Trophoblast cell (in vitro differentiated cells and primary cell): ENCODE data around the gene ZNF774. TPM values are rescaled to one million over a fixed set of nuclear protein-coding genes. Genes with fewer than 3 reads are reported as not detected.
"Not testable (repeated sequence)": the region's sequence is repeated elsewhere in the genome, so short reads cannot be mapped to it uniquely, and the experiment has no call there.

Source experiments
- DNase-seq, 2 donors: peaks; one replicate each; pipeline ENCODE4 v3.0.0-alpha.2; 2016
- H2AFZ ChIP-seq: 2 replicates; pipeline ENCODE4 v1.6.1; 2013; ENCODE audit warnings: low read length, moderate library complexity, mild to moderate bottlenecking; ENCODE audit not compliant: insufficient read depth, poor library complexity
- H2AK5ac ChIP-seq: 2 replicates; pipeline ENCODE4 v1.6.1; 2013; ENCODE audit warnings: mild to moderate bottlenecking, low read length
- H2BK120ac ChIP-seq: 2 replicates; pipeline ENCODE4 v1.6.1; 2013; ENCODE audit warnings: low read length, mild to moderate bottlenecking, moderate library complexity; ENCODE audit not compliant: insufficient read depth, poor library complexity
- H2BK12ac ChIP-seq: 2 replicates; pipeline ENCODE4 v1.6.1; 2013; ENCODE audit warnings: mild to moderate bottlenecking, low read length, moderate library complexity
- H2BK5ac ChIP-seq: 2 replicates; pipeline ENCODE4 v1.6.1; 2013; ENCODE audit warnings: low read length, low read depth, moderate library complexity, mild to moderate bottlenecking; ENCODE audit not compliant: poor library complexity
- H3K14ac ChIP-seq: 2 replicates; pipeline ENCODE4 v1.6.1; 2013; ENCODE audit warnings: mild to moderate bottlenecking, low read length
- H3K18ac ChIP-seq: 2 replicates; pipeline ENCODE4 v1.6.1; 2013; ENCODE audit warnings: mild to moderate bottlenecking, low read length
- H3K23ac ChIP-seq: 2 replicates; pipeline ENCODE4 v1.6.1; 2013; ENCODE audit warnings: low read length
- H3K27ac ChIP-seq: 2 replicates; pipeline ENCODE4 v1.5.1; 2013; ENCODE audit warnings: low read depth, mild to moderate bottlenecking, inconsistent platforms, low read length, moderate library complexity
- H3K27me3 ChIP-seq: 2 replicates; pipeline ENCODE4 v1.6.1; 2013; ENCODE audit warnings: inconsistent platforms, mild to moderate bottlenecking, low read length, moderate library complexity; ENCODE audit not compliant: insufficient read depth
- H3K36me3 ChIP-seq, 2 experiments: 1 replicate in 1 of 2; 2 replicates in 1 of 2; pipeline ENCODE4 v1.6.1; 2013; ENCODE audit warnings: low read length in 2 of 2, mild to moderate bottlenecking in 2 of 2, moderate library complexity in 1 of 2; ENCODE audit not compliant: insufficient read depth in 2 of 2, control insufficient read depth in 1 of 2
- H3K4ac ChIP-seq: 2 replicates; pipeline ENCODE4 v1.6.1; 2013; ENCODE audit warnings: low read depth, mild to moderate bottlenecking, low read length, moderate library complexity
- H3K4me1 ChIP-seq, 2 experiments: 1 replicate in 1 of 2; 2 replicates in 1 of 2; pipeline ENCODE4 v1.6.1; 2013; ENCODE audit warnings: low read length in 2 of 2, mild to moderate bottlenecking in 2 of 2, moderate library complexity in 1 of 2; ENCODE audit not compliant: insufficient read depth in 2 of 2, control insufficient read depth in 1 of 2
- H3K4me2 ChIP-seq: 2 replicates; pipeline ENCODE4 v1.6.1; 2013; ENCODE audit warnings: inconsistent platforms, mild to moderate bottlenecking, low read length, moderate library complexity
- H3K4me3 ChIP-seq: 2 replicates; pipeline ENCODE4 v1.5.1; 2013; ENCODE audit warnings: mild to moderate bottlenecking, low read depth, low read length, inconsistent platforms
- H3K79me1 ChIP-seq: one replicate; pipeline ENCODE4 v1.6.1; 2013; ENCODE audit warnings: low read length
- H3K79me2 ChIP-seq: 2 replicates; pipeline ENCODE4 v1.6.1; 2013; ENCODE audit warnings: low read length, mild to moderate bottlenecking; ENCODE audit not compliant: control insufficient read depth, insufficient read depth, poor library complexity
- H3K9ac ChIP-seq: 2 replicates; pipeline ENCODE4 v1.6.1; 2013; ENCODE audit warnings: mild to moderate bottlenecking, low read length
- H3K9me3 ChIP-seq: 2 replicates; pipeline ENCODE4 v1.6.1; 2013; ENCODE audit warnings: low read depth, mild to moderate bottlenecking, control low read depth, inconsistent platforms, low read length; ENCODE audit not compliant: insufficient read depth
- H4K12ac ChIP-seq: 2 replicates; pipeline ENCODE4 v1.6.1; 2013; ENCODE audit warnings: low read depth, mild to moderate bottlenecking, low read length, moderate library complexity
- H4K8ac ChIP-seq: 2 replicates; pipeline ENCODE4 v1.6.1; 2013; ENCODE audit warnings: low read depth, mild to moderate bottlenecking, low read length, moderate library complexity
- H4K91ac ChIP-seq: one replicate; pipeline ENCODE4 v1.6.1; 2013; ENCODE audit warnings: low read depth, mild to moderate bottlenecking, low read length, moderate library complexity
- WGBS: extraction: QIAGEN DNeasy Blood & Tissue Kit; methylation state at CpG from one replicate; pipeline ENCODE4 v1.1.7; 2013; ENCODE audit warnings: missing lambda C conversion rate; ENCODE audit not compliant: insufficient read length, insufficient coverage; ENCODE audit errors: extremely low coverage; 5-methylcytosine and 5-hydroxymethylcytosine counted together
- polyA plus RNA-seq: library from polyadenylated mRNA; stranded (reverse); fragments of 200-250 nt; gene quantifications from 2 replicates; pipeline ENCODE4 v1.2.3, GENCODE V29; 2013

Gene ZNF774
- 1.9 and 2.3 TPM in 2 replicates for polyA plus RNA-seq

- H2BK120ac ChIP-seq = peak within 1 kb of the TSS; percentile 10
- peaks cover 5% of the 10 kb centered on the region for H3K79me1 ChIP-seq
- no peaks in the 10 kb centered on the region for H3K27me3 ChIP-seq
- H3K36me3 ChIP-seq = peaks cover 0 to 2% of the 10 kb centered on the region in 2 experiments
- peaks cover 3 to 4% of the 10 kb centered on the region in 2 experiments for H3K4me1 ChIP-seq
- WGBS = no CpG with 5 or more reads among the region's 53 CpGs
- peak within 1 kb of the TSS; percentile 36 for H3K27ac ChIP-seq
- no peak within 1 kb of the TSS for H2BK12ac ChIP-seq
- peak within 1 kb of the TSS; percentile 61 for H4K12ac ChIP-seq
- H2AFZ ChIP-seq = peak within 1 kb of the TSS; percentile 95
- H4K8ac ChIP-seq = peak within 1 kb of the TSS; percentile 85
- H3K9ac ChIP-seq = peak within 1 kb of the TSS; percentile 29
- H3K4me2 ChIP-seq = peak within 1 kb of the TSS; percentile 91
- H3K4me3 ChIP-seq = peak within 1 kb of the TSS; percentile 85
- no peak within 1 kb of the TSS for H3K4ac ChIP-seq
- H2AK5ac ChIP-seq = no peak within 1 kb of the TSS
- peak within 1 kb of the TSS; percentile 65 for H3K18ac ChIP-seq
- peaks cover 3% of the 10 kb centered on the region for H3K79me2 ChIP-seq
- no peak within 1 kb of the TSS for H3K23ac ChIP-seq
- no peaks in the 10 kb centered on the region for H3K9me3 ChIP-seq
- H3K14ac ChIP-seq = peak within 1 kb of the TSS; percentile 26
- H4K91ac ChIP-seq = peak within 1 kb of the TSS; percentile 68
- DNase-seq = peak; percentile 99 to 100
- H2BK5ac ChIP-seq = no peak within 1 kb of the TSS
These were observed at the start of gene ZNF774 for GRCh38 chr15:90352107-90352893. Gene ZNF774 (plus strand): TSS chr15:90352284. CDS start chr15:90354661, 2,377 bp downstream.

DNA sequence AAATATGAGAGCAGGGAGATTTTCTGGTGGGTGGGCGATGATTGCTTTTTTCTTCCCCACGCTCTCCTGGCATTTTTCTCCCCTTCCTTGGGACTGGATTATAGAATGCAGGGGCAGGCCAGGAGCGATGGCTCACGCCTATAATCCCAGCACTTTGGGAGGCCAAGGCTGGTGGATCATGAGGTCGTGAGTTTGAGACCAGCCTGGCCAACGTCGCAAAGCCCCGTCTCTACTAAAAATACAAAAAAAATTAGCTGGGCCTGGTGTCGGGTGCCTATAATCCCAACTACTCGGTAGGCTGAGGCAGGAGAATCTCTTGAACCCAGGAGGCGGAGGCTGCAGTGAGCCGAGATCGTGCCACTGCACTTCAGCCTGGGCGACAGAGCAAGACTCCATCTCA, 46.7 kb upstream of the ZNF774 start:
- not testable (repeated sequence) for H3K4ac ChIP-seq, H3K14ac ChIP-seq, H3K4me3 ChIP-seq, H2BK5ac ChIP-seq, H3K36me3 ChIP-seq, H2BK12ac ChIP-seq, H3K27ac ChIP-seq, DNase-seq, H2BK120ac ChIP-seq, H3K23ac ChIP-seq, H3K27me3 ChIP-seq, H4K12ac ChIP-seq, H3K79me2 ChIP-seq, H2AFZ ChIP-seq, H4K8ac ChIP-seq, H4K91ac ChIP-seq, H3K79me1 ChIP-seq, H3K4me1 ChIP-seq, H2AK5ac ChIP-seq, H3K18ac ChIP-seq, H3K4me2 ChIP-seq, H3K9ac ChIP-seq, H3K9me3 ChIP-seq
- no CpG with 5 or more reads among the region's 14 CpGs for WGBS

DNA sequence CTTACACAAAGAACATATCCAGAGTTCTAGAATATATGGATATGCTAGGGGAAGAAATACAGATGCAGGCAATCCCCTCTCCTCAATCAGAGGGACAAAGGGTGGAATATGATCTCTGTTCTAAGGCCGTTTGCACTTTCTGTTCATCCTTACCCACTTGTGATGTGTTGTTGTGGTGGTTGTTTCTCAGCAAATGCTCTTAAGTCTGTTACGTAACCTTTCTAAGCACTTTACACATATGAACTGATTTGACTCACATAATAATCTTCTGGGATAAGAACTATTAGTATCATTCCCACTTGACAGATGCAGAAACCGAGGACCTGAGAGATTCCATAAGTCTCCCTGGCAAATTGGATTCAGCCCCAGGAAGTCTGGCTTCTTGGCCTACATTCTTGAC, 46.2 kb upstream of the ZNF774 start:
- Histone ChIP-seq H2AK5ac (no peak overlapping the region), H3K4me3 (no peak overlapping the region), H3K23ac (no peak overlapping the region)

GRCh38 chr15:90306560-90306959, 45.5 kb upstream of the ZNF774 start:
- no peak overlapping the region for H4K91ac ChIP-seq
- no peak overlapping the region for H3K4me3 ChIP-seq
- no CpG with 5 or more reads among the region's 6 CpGs for WGBS
- H3K36me3 ChIP-seq = no peaks in the 10 kb centered on the region
- no peak overlapping the region for H4K8ac ChIP-seq
- H3K14ac ChIP-seq = no peak overlapping the region
- no peak overlapping the region for H3K4me2 ChIP-seq
- H4K12ac ChIP-seq = no peak overlapping the region
- H2AFZ ChIP-seq = no peak overlapping the region
- H3K79me1 ChIP-seq = no peaks in the 10 kb centered on the region
- H2BK5ac ChIP-seq = no peak overlapping the region
- H3K9me3 ChIP-seq = peaks cover 2% of the 10 kb centered on the region
- H3K79me2 ChIP-seq = no peaks in the 10 kb centered on the region
- H2BK12ac ChIP-seq = no peak overlapping the region
- H3K4me1 ChIP-seq = peaks cover 0 to 2% of the 10 kb centered on the region in 2 experiments
- H3K27me3 ChIP-seq = no peaks in the 10 kb centered on the region
- no peak overlapping the region for H2AK5ac ChIP-seq
- no peak overlapping the region for H3K9ac ChIP-seq
- H3K27ac ChIP-seq = no peak overlapping the region
- no peak overlapping the region for H3K4ac ChIP-seq
- no peak for DNase-seq
- no peak overlapping the region for H3K23ac ChIP-seq
- no peak overlapping the region for H3K18ac ChIP-seq
- H2BK120ac ChIP-seq = no peak overlapping the region

More for the DNA sequence above, 46.2 kb upstream of the ZNF774 start:
- no peak overlapping the region for H3K9ac ChIP-seq
- H2BK5ac ChIP-seq = no peak overlapping the region
- H3K18ac ChIP-seq = no peak overlapping the region
- H2BK12ac ChIP-seq = no peak overlapping the region
- H3K79me2 ChIP-seq = no peaks in the 10 kb centered on the region
- H3K14ac ChIP-seq = no peak overlapping the region
- no peak for DNase-seq
- H2BK120ac ChIP-seq = no peak overlapping the region
- H3K36me3 ChIP-seq = no peaks in the 10 kb centered on the region
- H4K8ac ChIP-seq = no peak overlapping the region
- H3K4ac ChIP-seq = no peak overlapping the region
- no peak overlapping the region for H3K27ac ChIP-seq
- no peak overlapping the region for H4K91ac ChIP-seq
- H3K79me1 ChIP-seq = no peaks in the 10 kb centered on the region
- no peak overlapping the region for H3K4me2 ChIP-seq
- no CpG with 5 or more reads among the region's 3 CpGs for WGBS
- H3K4me1 ChIP-seq = peaks cover 0 to 3% of the 10 kb centered on the region in 2 experiments
- no peaks in the 10 kb centered on the region for H3K27me3 ChIP-seq
- H2AFZ ChIP-seq = no peak overlapping the region
- peaks cover 2% of the 10 kb centered on the region for H3K9me3 ChIP-seq
- no peak overlapping the region for H4K12ac ChIP-seq
